Measurements from ENCODE around the gene CHCHD6. TPM values are rescaled to one million over a fixed set of nuclear protein-coding genes. Genes with fewer than 3 reads are reported as not detected.

The CHCHD6 gene
- total RNA-seq, 4 donors from 2014 or later: 2.0 to 11.5 (median 10.0) TPM

DNA sequence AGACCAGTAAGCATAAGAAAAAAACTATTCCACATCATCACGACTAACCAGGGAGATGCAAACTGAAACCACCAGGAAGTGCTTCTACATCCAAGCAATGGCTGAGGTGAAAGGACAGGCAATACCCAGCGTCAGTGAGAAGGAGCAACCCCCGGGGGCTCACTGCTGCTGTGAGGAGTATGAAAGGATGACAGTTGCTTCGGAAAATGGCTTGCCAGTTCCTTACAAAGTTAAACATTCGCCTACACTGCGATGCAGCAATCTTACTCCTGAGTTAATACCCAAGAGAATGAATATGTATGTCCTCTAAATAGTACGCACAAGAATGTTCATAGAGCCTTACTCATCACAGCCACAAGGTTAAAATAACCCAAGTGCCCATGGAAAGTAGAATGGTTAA lies 265.5 kb downstream of the CHCHD6 start:
- TF ChIP-seq, protein P1, sequence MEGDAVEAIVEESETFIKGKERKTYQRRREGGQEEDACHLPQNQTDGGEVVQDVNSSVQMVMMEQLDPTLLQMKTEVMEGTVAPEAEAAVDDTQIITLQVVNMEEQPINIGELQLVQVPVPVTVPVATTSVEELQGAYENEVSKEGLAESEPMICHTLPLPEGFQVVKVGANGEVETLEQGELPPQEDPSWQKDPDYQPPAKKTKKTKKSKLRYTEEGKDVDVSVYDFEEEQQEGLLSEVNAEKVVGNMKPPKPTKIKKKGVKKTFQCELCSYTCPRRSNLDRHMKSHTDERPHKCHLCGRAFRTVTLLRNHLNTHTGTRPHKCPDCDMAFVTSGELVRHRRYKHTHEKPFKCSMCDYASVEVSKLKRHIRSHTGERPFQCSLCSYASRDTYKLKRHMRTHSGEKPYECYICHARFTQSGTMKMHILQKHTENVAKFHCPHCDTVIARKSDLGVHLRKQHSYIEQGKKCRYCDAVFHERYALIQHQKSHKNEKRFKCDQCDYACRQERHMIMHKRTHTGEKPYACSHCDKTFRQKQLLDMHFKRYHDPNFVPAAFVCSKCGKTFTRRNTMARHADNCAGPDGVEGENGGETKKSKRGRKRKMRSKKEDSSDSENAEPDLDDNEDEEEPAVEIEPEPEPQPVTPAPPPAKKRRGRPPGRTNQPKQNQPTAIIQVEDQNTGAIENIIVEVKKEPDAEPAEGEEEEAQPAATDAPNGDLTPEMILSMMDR (IDR thresholded peaks at IDR 0.05; ENCODE audit: low read depth): no peak

DNA sequence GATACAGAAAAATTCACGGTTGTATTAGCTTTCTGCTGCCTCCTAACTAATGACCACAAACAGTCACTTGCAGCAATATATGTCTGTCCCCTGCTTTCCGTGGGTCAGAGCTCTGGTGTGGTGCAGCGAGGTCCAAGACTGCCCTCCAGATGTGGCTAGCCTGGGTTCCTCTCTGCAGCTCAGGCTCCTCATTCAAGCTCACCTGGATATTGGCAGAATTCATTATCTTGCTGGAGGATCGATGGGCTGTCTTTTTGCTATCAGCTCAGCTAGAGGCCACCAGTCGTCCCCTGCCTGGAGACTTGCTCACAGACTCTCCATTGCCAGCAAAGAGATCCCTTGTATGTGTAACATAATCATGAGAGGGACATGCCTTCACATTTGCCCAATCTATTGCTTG lies 266.1 kb downstream of the CHCHD6 start:
- TF ChIP-seq, protein P1 (IDR thresholded peaks at IDR 0.05; ENCODE audit: low read depth): no peak

DNA sequence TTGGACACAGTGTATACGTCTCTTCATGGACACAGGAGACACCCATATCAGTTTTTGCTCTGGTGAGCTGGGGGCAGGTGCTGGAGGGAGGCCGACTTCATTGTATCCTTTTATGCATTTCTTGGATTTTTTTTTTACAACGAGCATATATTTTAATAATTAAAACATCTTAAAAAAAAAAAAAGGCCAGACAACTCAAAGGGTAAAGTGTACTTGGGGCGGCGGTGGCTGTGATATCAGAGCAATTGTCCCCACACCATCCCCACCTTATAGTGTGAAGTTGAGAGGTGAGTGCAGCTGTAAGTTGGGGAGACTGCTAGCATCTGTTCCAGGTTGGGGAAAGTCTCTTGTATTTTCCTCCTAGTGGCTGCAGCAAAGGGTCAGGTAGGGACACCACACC lies 266.9 kb downstream of the CHCHD6 start:
- TF ChIP-seq, protein P1 (IDR thresholded peaks at IDR 0.05; ENCODE audit: low read depth): no peak

DNA sequence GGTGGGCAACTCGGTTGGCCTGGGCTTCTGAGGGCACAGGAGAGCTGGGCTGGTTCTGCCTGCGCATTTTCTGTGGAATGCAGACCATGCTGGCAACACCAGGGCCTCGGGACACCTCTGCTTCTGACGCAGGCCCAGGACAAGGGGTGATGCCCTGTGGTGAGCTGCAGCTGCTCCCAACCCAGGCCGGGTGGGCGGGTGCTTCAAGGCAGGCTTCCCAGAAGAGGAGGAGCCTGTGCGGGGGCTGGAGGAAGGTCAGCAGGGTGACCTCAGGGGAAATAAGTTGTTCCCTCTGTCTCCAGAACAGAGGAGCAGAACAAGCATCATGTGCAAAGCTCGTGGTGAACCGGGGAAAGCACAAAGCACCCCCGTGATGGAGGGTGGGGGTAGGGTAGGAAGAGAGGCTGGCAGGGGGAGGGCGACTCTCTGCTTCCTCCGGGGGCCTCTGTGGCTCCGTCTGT lies 267.9 kb downstream of the CHCHD6 start:
- TF ChIP-seq, protein P1 (IDR thresholded peaks at IDR 0.05; ENCODE audit: low read depth): no peak

GRCh38 chr3:126972866-126973265 lies 268.8 kb downstream of the CHCHD6 start:
- TF ChIP-seq, protein P1 (IDR thresholded peaks at IDR 0.05; ENCODE audit: low read depth): no peak

DNA sequence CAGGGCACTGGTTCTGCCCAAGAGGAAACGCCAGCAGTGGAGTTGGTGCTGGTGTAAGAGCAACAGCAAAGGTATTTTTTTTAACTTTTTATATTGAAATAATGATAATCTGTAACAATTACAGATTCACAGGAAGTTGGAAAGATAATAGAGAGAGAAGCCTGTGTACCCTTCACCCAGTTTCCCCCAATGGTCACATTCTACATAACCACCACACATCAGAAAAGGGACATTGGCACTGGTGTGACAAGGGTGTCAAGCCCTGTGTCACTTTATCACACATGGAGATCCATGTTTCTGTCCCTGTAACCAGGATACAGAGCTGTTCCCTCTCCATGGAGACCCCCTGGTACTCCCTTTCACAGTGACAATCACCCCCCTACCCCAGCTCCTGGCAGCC lies 269.8 kb downstream of the CHCHD6 start:
- TF ChIP-seq, protein P1 (IDR thresholded peaks at IDR 0.05; ENCODE audit: low read depth): no peak

DNA sequence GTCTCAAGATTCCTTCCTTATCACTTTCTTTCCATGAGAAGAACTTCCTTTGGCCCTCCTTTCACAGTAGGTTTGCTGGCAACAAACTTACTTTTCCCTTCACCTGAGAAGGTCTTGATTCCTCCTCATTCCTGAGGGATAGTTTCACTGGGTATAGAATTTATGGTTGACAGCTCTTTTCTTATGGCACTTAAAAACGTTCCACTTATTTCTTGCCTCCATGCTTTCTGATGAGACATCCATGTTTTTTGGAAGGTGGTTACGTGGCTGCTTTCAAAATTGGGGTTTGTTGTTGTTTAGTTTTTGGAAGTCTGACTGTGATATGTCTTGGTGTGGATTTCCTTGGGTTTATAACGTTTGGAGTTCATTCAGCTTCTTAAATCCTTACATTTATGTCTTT lies 270.7 kb downstream of the CHCHD6 start:
- TF ChIP-seq, protein P1 (IDR thresholded peaks at IDR 0.05; ENCODE audit: low read depth): no peak
